SJSA1 (cell line): ENCODE measurements around the gene C1QTNF3. TPM values are rescaled to one million over a fixed set of nuclear protein-coding genes. Genes with fewer than 3 reads are reported as not detected.

Source experiments
- DNase-seq, 2 experiments: peaks; one replicate each; pipeline ENCODE4 v3.0.0-alpha.2; 2015 to 2020; ENCODE audit warnings: low spot score in 2 of 2, low read depth in 1 of 2
- H3K27ac ChIP-seq: fragments of 250-450 bp; sonication (Bioruptor Pico); 2 replicates; pipeline ENCODE4 v1.5.1; 2020; ENCODE audit warnings: mild to moderate bottlenecking, moderate library complexity
- H3K27me3 ChIP-seq: fragments of 250-450 bp; sonication (Bioruptor Pico); replicated peaks from 2 replicates; pipeline ENCODE4 v1.5.1; 2020; ENCODE audit warnings: mild to moderate bottlenecking, moderate library complexity
- H3K36me3 ChIP-seq: fragments of 250-450 bp; sonication (Bioruptor Pico); 2 replicates; pipeline ENCODE4 v1.5.1; 2020; ENCODE audit warnings: mild to moderate bottlenecking
- H3K4me1 ChIP-seq: fragments of 250-450 bp; sonication (Bioruptor Pico); replicated peaks from 2 replicates; pipeline ENCODE4 v1.6.1; 2021; ENCODE audit warnings: mild to moderate bottlenecking
- H3K4me3 ChIP-seq: fragments of 250-450 bp; sonication (Bioruptor Pico); 2 replicates; pipeline ENCODE4 v1.5.1; 2020; ENCODE audit warnings: mild to moderate bottlenecking
- H3K9me3 ChIP-seq: fragments of 250-450 bp; sonication (Bioruptor Pico); replicated peaks from 2 replicates; pipeline ENCODE4 v1.5.1; 2020; ENCODE audit warnings: mild to moderate bottlenecking
- total RNA-seq: library from RNA; depleted of rRNA; stranded (reverse); fragments of >200 nt; shearing (Covaris generic); gene quantifications from 2 replicates; pipeline ENCODE4 v1.2.3, GENCODE V29; 2014

The C1QTNF3 gene
- total RNA-seq, 1 experiment from 2014 or later, result 0.24 TPM

DNA sequence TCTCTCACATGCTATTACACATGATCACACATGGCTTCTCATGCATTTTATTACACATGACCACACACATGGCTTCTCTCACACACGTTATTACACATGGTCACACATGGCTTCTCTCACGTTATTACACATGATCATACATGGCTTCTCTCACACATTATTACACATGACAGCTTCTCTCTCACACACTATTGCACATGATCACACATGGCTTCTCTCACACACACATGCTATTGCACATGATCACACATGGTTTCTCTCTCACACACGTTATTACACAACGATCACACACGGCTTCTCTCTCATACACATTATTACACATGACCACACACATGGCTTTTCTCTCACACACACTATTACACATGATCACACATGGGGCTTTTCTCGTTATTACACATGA lies 57.6 kb downstream of the C1QTNF3 start:
- Histone ChIP-seq H3K4me3 (no peak overlapping the region), H3K9me3 (no peaks in the 10 kb centered on the region), H3K36me3 (no peaks in the 10 kb centered on the region), H3K4me1 (peaks cover 7% of the 10 kb centered on the region), H3K27me3 (no peaks in the 10 kb centered on the region), H3K27ac (no peak overlapping the region)
- DNase-seq, result no peak

DNA sequence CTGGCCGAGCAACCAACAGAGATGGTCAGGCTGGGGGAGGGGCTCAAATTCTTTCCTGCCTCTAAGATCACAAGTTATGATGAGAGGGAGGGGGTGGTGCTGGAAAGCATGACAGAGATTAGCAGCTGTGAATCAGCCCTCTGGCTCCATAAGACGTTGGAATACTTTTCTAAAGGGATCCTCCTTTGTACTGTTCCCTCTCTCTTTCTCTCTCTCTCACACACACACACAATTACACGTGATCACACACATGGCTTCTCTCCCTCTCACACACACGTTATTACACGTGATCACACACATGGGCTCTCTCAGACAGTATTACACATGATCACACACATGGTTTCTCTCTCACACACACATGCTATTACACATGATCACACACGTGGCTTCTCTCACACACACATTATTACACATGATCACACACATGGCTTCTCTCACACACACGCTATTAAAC lies 58.3 kb downstream of the C1QTNF3 start, which contains the start of gene SLC45A2:
TSS of gene SLC45A2 (minus strand) at position 23 of the 454 bp plus-strand sequence. CDS start 110 bp downstream, outside the sequence.
- H3K4me1 ChIP-seq, result peaks cover 7% of the 10 kb centered on the region
- no peak for DNase-seq
- H3K27me3 ChIP-seq, result no peaks in the 10 kb centered on the region
- no peaks in the 10 kb centered on the region for H3K9me3 ChIP-seq
- H3K27ac ChIP-seq, result no peak within 1 kb of the TSS
- H3K36me3 ChIP-seq, result no peaks in the 10 kb centered on the region
- H3K4me3 ChIP-seq, result no peak within 1 kb of the TSS

- no peaks in the 10 kb centered on the region for H3K9me3 ChIP-seq
- no peak overlapping the region for H3K27ac ChIP-seq
- H3K36me3 ChIP-seq, result no peaks in the 10 kb centered on the region
- DNase-seq, result no peak
- H3K4me3 ChIP-seq, result no peak overlapping the region
- peaks cover 7% of the 10 kb centered on the region for H3K4me1 ChIP-seq
- no peaks in the 10 kb centered on the region for H3K27me3 ChIP-seq
These were observed 58.8 kb downstream of the C1QTNF3 start for GRCh38 chr5:33984178-33984577.

DNA sequence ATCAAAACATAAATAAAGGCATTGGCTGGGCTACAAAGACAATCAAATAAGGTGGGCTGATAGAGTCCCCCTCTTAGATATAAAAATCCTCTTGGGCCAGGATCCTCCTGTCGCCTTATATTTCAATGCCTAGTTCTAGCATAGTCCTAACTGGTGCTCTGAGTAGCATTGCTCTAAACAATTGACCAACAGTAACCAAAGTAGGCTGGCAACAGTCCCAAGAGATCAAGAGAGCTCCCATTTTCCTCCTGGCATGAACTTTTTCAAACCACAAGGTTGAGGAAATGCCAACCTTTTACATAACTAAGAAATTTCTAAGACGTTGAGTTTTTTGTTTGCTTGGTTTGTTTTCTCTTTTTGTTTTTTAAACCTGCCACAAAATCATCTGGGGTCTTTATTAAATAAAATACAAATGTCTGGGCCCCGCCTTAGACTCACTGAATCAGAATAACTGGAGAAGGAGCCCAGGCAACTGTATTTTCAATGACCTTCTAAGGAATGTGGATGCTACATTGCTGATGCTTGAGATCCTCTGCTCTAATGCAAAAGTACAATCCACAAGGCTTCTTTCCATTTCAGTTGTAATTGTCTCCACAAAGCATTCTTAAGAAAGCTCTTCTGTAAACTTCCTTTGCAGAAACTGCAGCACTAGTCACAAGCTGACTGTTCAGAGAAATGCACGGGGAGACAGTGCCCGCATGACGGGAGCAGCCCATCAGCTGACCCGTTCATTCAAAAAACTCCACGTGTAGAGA lies 61.4 kb downstream of the C1QTNF3 start:
- Histone ChIP-seq H3K4me1 (peaks cover 7% of the 10 kb centered on the region), H3K27me3 (no peaks in the 10 kb centered on the region), H3K9me3 (no peaks in the 10 kb centered on the region), H3K4me3 (no peak overlapping the region), H3K27ac (peak overlapping the region; percentile 34; the same call in 1 of the 2 replicates), H3K36me3 (no peaks in the 10 kb centered on the region)
- DNase-seq, result peak in 1 of 2 experiments; percentile 23

GRCh38 chr5:33980030-33980429 lies 63.0 kb downstream of the C1QTNF3 start:
- Histone ChIP-seq H3K4me3 (no peak overlapping the region), H3K36me3 (no peaks in the 10 kb centered on the region), H3K27me3 (no peaks in the 10 kb centered on the region), H3K4me1 (peaks cover 7% of the 10 kb centered on the region), H3K9me3 (no peaks in the 10 kb centered on the region), H3K27ac (no peak overlapping the region)
- no peak for DNase-seq

DNA sequence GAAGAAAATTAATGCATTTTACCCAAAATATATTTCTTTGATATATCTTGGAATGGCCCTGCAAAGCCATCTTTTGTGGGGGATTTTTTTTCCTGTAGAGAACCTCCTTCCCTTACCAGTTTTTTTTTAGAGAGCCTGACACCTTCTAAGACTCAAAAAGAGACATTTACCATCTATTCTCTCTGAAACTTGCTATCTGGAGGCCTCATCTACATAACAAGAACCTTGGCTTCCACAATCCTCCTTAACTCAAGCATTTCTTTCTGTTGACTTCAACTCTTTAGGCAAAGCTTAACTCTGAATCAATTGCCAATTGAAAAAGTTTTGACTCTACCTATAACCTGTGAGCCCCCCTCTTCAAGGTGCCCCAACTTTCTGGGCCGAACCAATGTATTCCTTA lies 64.7 kb downstream of the C1QTNF3 start:
- Histone ChIP-seq H3K27ac (no peak overlapping the region), H3K36me3 (no peaks in the 10 kb centered on the region), H3K4me1 (peaks cover 7% of the 10 kb centered on the region), H3K27me3 (no peaks in the 10 kb centered on the region), H3K4me3 (no peak overlapping the region), H3K9me3 (no peaks in the 10 kb centered on the region)
- DNase-seq, result no peak

DNA sequence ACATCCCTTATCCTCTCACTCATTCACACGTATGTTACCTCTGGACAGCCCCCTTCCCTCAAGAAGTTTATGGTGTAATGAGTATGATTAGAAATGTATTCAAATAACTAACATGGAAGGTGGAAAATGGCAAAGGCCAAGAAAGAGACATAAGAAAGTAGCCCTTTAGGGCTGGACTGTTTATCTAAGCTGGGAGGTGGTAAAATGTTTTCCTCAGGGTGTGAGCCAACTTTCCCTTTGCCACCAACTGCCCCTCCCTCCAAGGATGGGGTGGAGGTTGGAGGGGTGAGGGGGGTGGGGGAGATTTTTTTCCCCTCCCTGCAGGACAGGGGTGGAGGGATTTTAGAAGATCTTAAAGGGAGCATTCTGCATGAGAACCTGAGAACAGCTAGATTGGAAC lies 66.7 kb downstream of the C1QTNF3 start:
- no peaks in the 10 kb centered on the region for H3K36me3 ChIP-seq
- H3K4me1 ChIP-seq, result peaks cover 3% of the 10 kb centered on the region

GRCh38 chr5:33975852-33976251 lies 67.2 kb downstream of the C1QTNF3 start:
- Histone ChIP-seq H3K4me3 (no peak overlapping the region), H3K9me3 (no peaks in the 10 kb centered on the region), H3K27me3 (no peaks in the 10 kb centered on the region), H3K36me3 (no peaks in the 10 kb centered on the region), H3K4me1 (no peaks in the 10 kb centered on the region), H3K27ac (no peak overlapping the region)
- DNase-seq, result no peak

More for the DNA sequence above, 66.7 kb downstream of the C1QTNF3 start:
- Histone ChIP-seq H3K4me3 (no peak overlapping the region), H3K27me3 (no peaks in the 10 kb centered on the region), H3K9me3 (no peaks in the 10 kb centered on the region), H3K27ac (no peak overlapping the region)
- no peak for DNase-seq

GRCh38 chr5:33973271-33973670 lies 69.7 kb downstream of the C1QTNF3 start:
- no peak overlapping the region for H3K27ac ChIP-seq

GRCh38 chr5:33969572-33970452 lies 73.2 kb downstream of the C1QTNF3 start:
- DNase-seq, result peak in 1 of 2 experiments; percentile 4
- no peaks in the 10 kb centered on the region for H3K36me3 ChIP-seq
- H3K9me3 ChIP-seq, result no peaks in the 10 kb centered on the region
- no peaks in the 10 kb centered on the region for H3K27me3 ChIP-seq
- no peaks in the 10 kb centered on the region for H3K4me1 ChIP-seq
- H3K4me3 ChIP-seq, result no peak overlapping the region
- no peak overlapping the region for H3K27ac ChIP-seq

More at GRCh38 chr5:33973271-33973670, 69.7 kb downstream of the C1QTNF3 start:
- H3K9me3 ChIP-seq, result no peaks in the 10 kb centered on the region
- no peak for DNase-seq
- H3K36me3 ChIP-seq, result no peaks in the 10 kb centered on the region
- no peak overlapping the region for H3K4me3 ChIP-seq
- H3K4me1 ChIP-seq, result no peaks in the 10 kb centered on the region
- no peaks in the 10 kb centered on the region for H3K27me3 ChIP-seq

GRCh38 chr5:33968211-33969005 lies 74.6 kb downstream of the C1QTNF3 start:
- Histone ChIP-seq H3K27me3 (no peaks in the 10 kb centered on the region), H3K27ac (no peak overlapping the region), H3K9me3 (no peaks in the 10 kb centered on the region), H3K36me3 (no peaks in the 10 kb centered on the region), H3K4me3 (no peak overlapping the region), H3K4me1 (no peaks in the 10 kb centered on the region)
- DNase-seq, result no peak
